A673 (cell line): ENCODE data around the gene KIRREL3.

Experiments used
- EZH2 ChIP-seq: fragments of 200-600 bp; sonication (generic); IDR thresholded peaks from 2 replicates; pipeline ENCODE4 v1.6.1; 2017; ENCODE audit warnings: borderline replicate concordance, low read depth, mild to moderate bottlenecking, mixed read lengths, antibody characterized with exemption, low read length; ENCODE audit not compliant: poor library complexity, severe bottlenecking
- TF ChIP-seq, protein P1 (sequence below): fragments of 300-800, 200-600 bp; sonication (generic); conservative IDR thresholded peaks from 2 replicates; pipeline ENCODE4 v1.5.1; 2017; ENCODE audit warnings: low read depth, mild to moderate bottlenecking, antibody characterized with exemption, low read length, moderate library complexity, mixed read lengths

DNA sequence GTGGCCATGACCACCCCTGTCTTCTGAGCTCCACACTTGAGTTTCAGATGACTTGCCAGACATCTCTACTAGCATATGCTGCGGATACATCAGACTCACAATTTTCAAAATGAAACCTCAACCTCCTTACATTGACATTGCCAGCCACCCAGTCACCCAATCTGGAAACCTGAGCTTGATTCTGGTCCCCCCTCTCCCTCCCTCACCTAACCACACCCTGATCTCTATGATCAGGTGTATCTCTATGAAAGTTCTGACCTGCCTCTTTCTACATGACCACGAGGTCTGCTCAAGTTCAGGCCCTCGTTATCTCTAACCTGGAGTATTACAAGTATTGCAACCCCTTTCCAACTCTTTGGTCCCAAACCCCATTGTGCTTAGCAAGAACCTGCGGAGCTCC lies 254.1 kb downstream of the KIRREL3 start:
- TF ChIP-seq, protein P1, sequence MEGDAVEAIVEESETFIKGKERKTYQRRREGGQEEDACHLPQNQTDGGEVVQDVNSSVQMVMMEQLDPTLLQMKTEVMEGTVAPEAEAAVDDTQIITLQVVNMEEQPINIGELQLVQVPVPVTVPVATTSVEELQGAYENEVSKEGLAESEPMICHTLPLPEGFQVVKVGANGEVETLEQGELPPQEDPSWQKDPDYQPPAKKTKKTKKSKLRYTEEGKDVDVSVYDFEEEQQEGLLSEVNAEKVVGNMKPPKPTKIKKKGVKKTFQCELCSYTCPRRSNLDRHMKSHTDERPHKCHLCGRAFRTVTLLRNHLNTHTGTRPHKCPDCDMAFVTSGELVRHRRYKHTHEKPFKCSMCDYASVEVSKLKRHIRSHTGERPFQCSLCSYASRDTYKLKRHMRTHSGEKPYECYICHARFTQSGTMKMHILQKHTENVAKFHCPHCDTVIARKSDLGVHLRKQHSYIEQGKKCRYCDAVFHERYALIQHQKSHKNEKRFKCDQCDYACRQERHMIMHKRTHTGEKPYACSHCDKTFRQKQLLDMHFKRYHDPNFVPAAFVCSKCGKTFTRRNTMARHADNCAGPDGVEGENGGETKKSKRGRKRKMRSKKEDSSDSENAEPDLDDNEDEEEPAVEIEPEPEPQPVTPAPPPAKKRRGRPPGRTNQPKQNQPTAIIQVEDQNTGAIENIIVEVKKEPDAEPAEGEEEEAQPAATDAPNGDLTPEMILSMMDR, result no peak
- no peak for TF ChIP-seq EZH2
